GM13976 (cell line): ENCODE measurements around the gene HOXB5.

Source experiments
- DNase-seq: peaks from one replicate; pipeline ENCODE4 v3.0.0; 2012; ENCODE audit warnings: low spot score
- CTCF ChIP-seq: IDR thresholded peaks from 2 replicates; pipeline ENCODE4 v1.5.1; 2012; ENCODE audit warnings: borderline replicate concordance, mild to moderate bottlenecking; ENCODE audit not compliant: insufficient read depth; ENCODE audit errors: extremely low read depth, missing control alignments, control extremely low read depth
- in situ Hi-C: fragments of 300-500 bp; cut with MboI; formaldehyde crosslinking; loops from one replicate; pipeline ENCODE4 v1.12.0; 2022; ENCODE audit warnings: low sequenced_read_pairs, mixed read lengths, inconsistent platforms; ENCODE audit not compliant: unreplicated experiment

The HOXB5 gene

GRCh38 chr17:48547808-48548522, 45.6 kb downstream of the HOXB5 start:
- DNase-seq: no peak
- no peak for TF ChIP-seq CTCF
- in situ Hi-C loops: no loop called here

GRCh38 chr17:48546924-48547807, 46.4 kb downstream of the HOXB5 start:
- no peak for DNase-seq
- in situ Hi-C loops: no loop called here
- no peak for TF ChIP-seq CTCF

DNA sequence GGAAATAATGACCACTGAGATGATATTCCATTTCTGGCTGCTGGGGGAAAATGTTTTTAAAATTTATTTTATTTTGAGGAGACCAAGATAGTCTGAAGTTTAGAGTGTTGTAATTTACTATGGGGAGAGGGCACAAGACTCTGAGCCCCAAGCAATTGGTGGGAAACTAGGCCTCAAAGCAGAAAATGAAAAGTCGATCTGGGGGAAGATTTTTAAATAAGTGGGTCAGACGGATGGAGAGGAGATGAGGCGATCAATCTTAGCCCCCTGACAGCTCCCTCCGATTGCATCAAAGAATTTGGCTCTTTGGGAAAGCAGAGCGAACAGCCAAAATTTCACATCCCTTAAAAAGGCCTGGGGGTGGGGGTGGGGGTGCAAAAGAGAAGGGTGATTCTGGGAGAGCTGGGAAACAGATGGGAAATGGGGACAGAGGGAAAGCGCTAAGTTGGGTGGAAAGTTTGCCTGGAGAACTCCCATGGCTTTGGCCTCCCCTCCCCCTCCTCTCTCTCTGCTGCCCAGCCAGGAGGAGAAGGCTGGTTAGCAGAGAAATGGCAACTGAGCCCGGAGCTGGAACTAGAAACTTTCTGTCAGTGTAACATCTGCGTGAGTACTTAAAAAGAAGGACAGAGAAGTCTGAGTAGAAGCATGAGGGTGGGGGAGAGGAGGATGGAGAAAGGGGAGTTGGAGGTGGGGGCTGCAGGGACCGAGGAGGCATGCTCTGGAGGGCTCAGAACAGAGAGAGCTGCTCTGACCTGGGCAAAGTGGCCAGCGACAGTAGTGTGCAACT, 47.2 kb downstream of the HOXB5 start:
- DNase-seq: no peak
- TF ChIP-seq CTCF: no peak
- in situ Hi-C loops: no loop called here

DNA sequence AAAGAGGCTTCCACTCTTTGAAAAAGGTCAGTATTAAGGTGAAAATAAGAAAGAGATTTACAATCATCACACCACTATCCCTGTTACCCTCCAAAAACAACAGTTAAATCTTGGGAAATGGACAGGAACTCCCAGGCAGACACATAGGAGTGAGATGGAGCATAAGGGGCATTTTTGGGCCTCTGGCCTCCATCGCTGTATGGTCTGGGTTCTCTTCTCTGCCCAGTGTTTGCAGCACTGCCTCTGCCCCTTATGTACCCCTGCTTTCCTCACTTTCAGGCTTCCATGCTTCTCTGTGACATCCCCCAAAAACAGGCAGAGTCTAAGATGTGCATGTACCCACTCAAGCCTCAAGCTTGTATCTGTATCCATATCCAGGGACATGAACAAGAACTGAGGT, 48.0 kb downstream of the HOXB5 start:
- DNase-seq: no peak
- no peak for TF ChIP-seq CTCF
- in situ Hi-C loops: no loop called here

DNA sequence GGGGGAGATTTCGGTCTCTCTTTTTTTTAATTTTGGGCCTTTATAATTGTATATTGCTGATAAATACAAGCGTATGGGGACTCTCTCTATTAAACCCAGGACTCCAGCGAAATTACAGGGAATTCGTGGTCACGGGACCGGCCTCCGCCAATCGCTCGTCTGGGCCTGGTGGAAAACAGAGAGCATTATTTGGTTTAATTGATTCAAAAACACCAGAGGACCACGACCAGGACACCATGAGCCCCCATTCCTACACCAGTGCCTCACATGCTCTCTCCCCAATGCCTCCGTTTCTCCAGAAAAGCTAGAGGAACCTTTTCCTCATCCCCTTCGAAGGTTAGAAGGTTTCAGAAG, 48.6 kb downstream of the HOXB5 start, which contains the start of gene HOXB2:
Gene HOXB2 (minus strand): TSS at position 88 of the 354 bp plus-strand sequence. CDS start 198 bp downstream, outside the sequence.
- in situ Hi-C loops: no loop called here
- TF ChIP-seq CTCF: no peak
- no peak for DNase-seq

DNA sequence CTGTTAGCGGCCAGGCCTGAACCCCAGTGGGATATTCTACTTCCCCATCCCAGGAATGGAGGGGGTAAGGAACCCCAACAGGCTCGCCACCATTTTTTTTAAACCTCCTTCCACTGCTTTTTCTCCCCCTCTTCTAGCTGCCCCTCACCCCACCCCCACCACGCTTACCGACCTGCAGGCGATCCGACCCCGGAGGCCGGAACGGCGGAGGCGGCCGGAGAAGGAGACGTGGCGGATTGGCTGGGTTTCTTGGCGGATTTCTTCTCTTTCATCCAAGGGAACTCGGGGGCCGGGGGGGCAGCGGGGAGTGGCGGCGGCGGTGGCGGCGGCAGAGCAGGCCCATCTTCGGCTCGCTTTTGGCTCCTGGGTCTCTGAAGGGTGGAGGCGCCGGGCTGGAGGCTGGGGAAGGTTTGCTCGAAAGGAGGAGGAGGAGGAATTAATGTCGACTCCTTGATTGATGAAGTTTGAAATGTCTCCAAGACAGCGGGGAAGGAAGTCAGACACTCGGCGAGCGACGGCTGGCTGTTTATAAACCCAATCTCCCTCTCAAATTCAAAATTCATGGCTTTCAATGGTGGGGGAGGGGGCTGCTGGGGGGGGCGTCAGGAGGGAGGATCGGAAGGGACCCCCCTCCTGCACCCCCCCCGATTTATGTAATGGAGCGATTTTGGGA, 49.1 kb downstream of the HOXB5 start:
- in situ Hi-C loops: no loop called here
- TF ChIP-seq CTCF: no peak
- DNase-seq: no peak
